NT2/D1 (cell line): ENCODE data around the gene GNG14.

ENCODE experiments used
- SUZ12 ChIP-seq: IDR thresholded peaks from 2 replicates; pipeline ENCODE4 v1.6.1; 2011; ENCODE audit not compliant: insufficient read length, insufficient read depth; ENCODE audit errors: extremely low read depth
- ZNF274 ChIP-seq: IDR thresholded peaks from 2 replicates; pipeline ENCODE4 v1.6.1; 2011; ENCODE audit warnings: mild to moderate bottlenecking, low read depth, low read length

DNA sequence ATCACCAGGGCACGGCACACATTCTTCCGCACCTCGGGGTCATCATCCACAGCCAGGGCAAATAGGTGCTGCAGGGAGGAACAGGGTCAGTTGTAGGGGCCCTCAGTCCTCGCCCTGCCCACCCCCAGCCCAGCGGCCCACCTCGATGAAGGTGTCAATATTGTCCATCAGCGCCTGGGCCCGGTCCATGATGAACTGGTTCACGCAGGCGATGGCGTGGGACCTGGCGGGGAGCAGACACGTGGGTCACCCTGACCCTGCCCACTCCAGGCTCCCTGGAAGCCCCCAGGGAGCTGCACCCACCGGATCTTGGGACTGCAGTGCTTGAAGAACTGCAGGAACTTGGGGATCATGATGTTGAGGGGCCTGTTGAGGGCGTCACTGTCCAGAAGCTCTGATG is 27.3 kb downstream of the GNG14 start:
- no peak for TF ChIP-seq SUZ12
- no peak for TF ChIP-seq ZNF274
